ENCODE measurements around the gene RAD18. TPM values are rescaled to one million over a fixed set of nuclear protein-coding genes. Genes with fewer than 3 reads are reported as not detected.

RAD18 gene
- total RNA-seq, 1 donor from 2014 or later: 10.0 TPM

GRCh38 chr3:8938021-8938420, 25.3 kb downstream of the RAD18 start:
- DNase-seq (ENCODE audit: low read depth): no peak
- peak; percentile 46 for TF ChIP-seq CTCF (conservative IDR thresholded peaks at IDR 0.05; ENCODE audit: low read depth, low read length)
- no peak overlapping the region for H3K4me3 ChIP-seq (ENCODE audit: low read depth, low read length)

GRCh38 chr3:8937064-8938020, 25.9 kb downstream of the RAD18 start:
- no peak overlapping the region for H3K4me3 ChIP-seq (ENCODE audit: low read depth, low read length)
- no peak for TF ChIP-seq CTCF (conservative IDR thresholded peaks at IDR 0.05; ENCODE audit: low read depth, low read length)

GRCh38 chr3:8932507-8932906, 30.8 kb downstream of the RAD18 start:
- no peak for DNase-seq (ENCODE audit: low read depth)
- no peak for TF ChIP-seq CTCF (conservative IDR thresholded peaks at IDR 0.05; ENCODE audit: low read depth, low read length)
- H3K4me3 ChIP-seq (ENCODE audit: low read depth, low read length): no peak overlapping the region

More at GRCh38 chr3:8937064-8938020, 25.9 kb downstream of the RAD18 start:
- DNase-seq (ENCODE audit: low read depth): peak; percentile 80

GRCh38 chr3:8931342-8931741, 31.9 kb downstream of the RAD18 start:
- no peak for DNase-seq (ENCODE audit: low read depth)
- TF ChIP-seq CTCF (conservative IDR thresholded peaks at IDR 0.05; ENCODE audit: low read depth, low read length): no peak

GRCh38 chr3:8929860-8930259, 33.4 kb downstream of the RAD18 start:
- H3K4me3 ChIP-seq (ENCODE audit: low read depth, low read length): no peak overlapping the region
- DNase-seq (ENCODE audit: low read depth): no peak
- TF ChIP-seq CTCF (conservative IDR thresholded peaks at IDR 0.05; ENCODE audit: low read depth, low read length): no peak

More at GRCh38 chr3:8931342-8931741, 31.9 kb downstream of the RAD18 start:
- H3K4me3 ChIP-seq (ENCODE audit: low read depth, low read length): no peak overlapping the region

- no peak overlapping the region for H3K4me3 ChIP-seq (ENCODE audit: low read depth, low read length)
- no peak for DNase-seq (ENCODE audit: low read depth)
- TF ChIP-seq CTCF (conservative IDR thresholded peaks at IDR 0.05; ENCODE audit: low read depth, low read length): no peak
These were observed 48.8 kb downstream of the RAD18 start for GRCh38 chr3:8914491-8914890.

Data from epithelial cell of proximal tubule (primary cell).